Measurements from ENCODE around the gene THRAP3. TPM values are rescaled to one million over a fixed set of nuclear protein-coding genes. Genes with fewer than 3 reads are reported as not detected.

THRAP3 gene
- total and polyA plus RNA-seq, 2 of the 8 experiments (the other 6 are each of a cell fraction or from before 2014, with no cell fraction given): 40.2 to 183 TPM

DNA sequence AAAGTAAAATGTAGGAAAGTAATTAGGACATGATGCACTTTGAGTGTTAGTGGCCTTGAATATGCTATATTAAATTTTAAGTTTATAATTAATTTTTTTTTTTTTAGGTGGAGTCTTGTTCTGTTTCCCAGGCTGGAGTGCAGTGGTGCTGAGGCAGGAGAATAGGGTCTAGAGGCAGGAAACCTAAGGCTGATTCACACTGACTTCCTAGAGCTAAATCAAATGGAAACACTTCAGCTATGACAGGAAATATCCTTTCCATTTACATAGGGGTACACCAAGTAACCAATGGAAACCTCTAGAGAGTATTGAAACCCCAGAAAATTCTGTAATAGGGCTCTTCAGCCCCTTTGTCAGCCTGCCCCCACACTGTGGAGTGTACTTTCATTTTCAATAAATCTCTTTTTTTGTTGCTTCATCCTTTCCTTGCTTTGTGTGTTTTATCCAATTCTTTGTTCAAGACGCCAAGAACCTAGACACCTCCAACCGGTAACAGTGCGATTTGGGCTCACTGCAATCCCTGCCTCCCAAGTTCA lies 17.9 kb upstream of the THRAP3 start:
- H4K91ac ChIP-seq (replicated peaks; ENCODE audit: insufficient read length, low read length): no peak overlapping the region
- no peak overlapping the region for H2AK5ac ChIP-seq (ENCODE audit: low read depth, low read length)
- H3K27me3 ChIP-seq (replicated peaks in 1 of 4; ENCODE audit: control insufficient read depth in 3 of 4, extremely low read depth in 1 of 4, insufficient read depth in 3 of 4, low read length in 3 of 4): no peaks in the 10 kb centered on the region
- H3K27ac ChIP-seq (ENCODE audit: low read depth, low read length): no peak overlapping the region
- H2AFZ ChIP-seq (ENCODE audit: low read length): no peak overlapping the region
- H4K8ac ChIP-seq (ENCODE audit: extremely low read depth, insufficient read depth, low read length): no peak overlapping the region
- no peaks in the 10 kb centered on the region for H3K23me2 ChIP-seq (ENCODE audit: low read depth, low read length)
- H3K56ac ChIP-seq (replicated peaks; ENCODE audit: insufficient read length, low read depth, low read length): no peak overlapping the region
- no peak overlapping the region for H2BK15ac ChIP-seq (ENCODE audit: low read length)
- H3K18ac ChIP-seq (ENCODE audit: extremely low read depth, low read length): no peak overlapping the region
- no peak overlapping the region for H4K5ac ChIP-seq (ENCODE audit: insufficient read length, low read depth, low read length)
- H2BK12ac ChIP-seq (ENCODE audit: low read depth, low read length): no peak overlapping the region
- 91% methylated on average over 3 of the region's 3 CpGs; no CpG with 5 or more reads in 1 of the 2 experiments for WGBS, 2 experiments (ENCODE audit: extremely low coverage in 1 of 2, insufficient coverage in 1 of 2, insufficient read length in 1 of 2, insufficient replicate concordance in 2 of 2, low coverage in 1 of 2, low lambda C conversion rate in 2 of 2, missing lambda C conversion rate in 1 of 2)
- no peaks in the 10 kb centered on the region for H3K79me1 ChIP-seq (ENCODE audit: low read depth, low read length)
- no peak for DNase-seq (ENCODE audit: low read depth in 1 of 2, low spot score in 2 of 2)
- no peaks in the 10 kb centered on the region for H3K9me3 ChIP-seq (ENCODE audit: insufficient read depth in 2 of 2, low read depth in 1 of 2, low read length in 1 of 2)
- no peaks in the 10 kb centered on the region for H3K36me3 ChIP-seq (ENCODE audit: control insufficient read depth in 2 of 4, insufficient read depth in 4 of 4, low read length in 3 of 4)
- peaks cover 0 to 10% (median 3%) of the 10 kb centered on the region in 4 experiments; a peak in 5 of 7 replicates for H3K4me1 ChIP-seq (replicated peaks in 1 of 4; ENCODE audit: control insufficient read depth in 3 of 4, insufficient read depth in 4 of 4, low read length in 3 of 4)
- no peak overlapping the region for H3K4ac ChIP-seq (replicated peaks; ENCODE audit: insufficient read length, low read depth, low read length)
- H2BK120ac ChIP-seq (replicated peaks; ENCODE audit: low read depth, low read length): no peak overlapping the region
- FAIRE-seq: no peak
- ChIA-PET CTCF (ENCODE audit: partially characterized antibody) (interaction anchor here (1.0 to 4.9 kb wide), 3 partner anchors 15 to 71 kb away, joined by 3 to 31 read pairs (median 3); no protein-coding TSS in a partner anchor), POLR2A (ENCODE audit: partially characterized antibody) (interaction anchor here (1.1 to 1.4 kb wide), 2 partner anchors 17 to 19 kb away, joined by 3 to 5 read pairs; no protein-coding TSS in a partner anchor)
- no peak overlapping the region for H3K4me3 ChIP-seq (ENCODE audit: extremely low read depth in 1 of 4, insufficient read depth in 2 of 4, low read depth in 3 of 4, low read length in 4 of 4)
- no peak overlapping the region for H2BK20ac ChIP-seq (ENCODE audit: low read length)
- H2BK5ac ChIP-seq (ENCODE audit: low read depth, low read length): no peak overlapping the region
- no peak overlapping the region for H3K23ac ChIP-seq (ENCODE audit: insufficient read length)
- H3K14ac ChIP-seq (ENCODE audit: insufficient read length): no peak overlapping the region
- no peak overlapping the region for H3K4me2 ChIP-seq (ENCODE audit: insufficient read depth in 1 of 2, low read depth in 2 of 2, low read length in 2 of 2)
- TF ChIP-seq MAFK (IDR thresholded peaks at IDR 0.05; ENCODE audit: low read depth, low read length) (no peak), POLR2AphosphoS5 (IDR thresholded peaks at IDR 0.05; ENCODE audit: low read depth, low read length) (no peak), SUZ12 (IDR thresholded peaks at IDR 0.05; ENCODE audit: low read length) (no peak), EGR1 (IDR thresholded peaks at IDR 0.05; ENCODE audit: borderline replicate concordance, low read depth, low read length) (no peak), RAD21 (IDR thresholded peaks at IDR 0.05 in 1 of 2, conservative IDR thresholded peaks at IDR 0.05 in 1 of 2; ENCODE audit: low read depth in 2 of 2, low read length in 2 of 2) (no peak), CBX5 (IDR thresholded peaks at IDR 0.05; ENCODE audit: low read depth, low read length) (no peak)
- no peak overlapping the region for H3K9ac ChIP-seq (replicated peaks in 1 of 4; ENCODE audit: extremely low read depth in 1 of 4, low read depth in 3 of 4, low read length in 3 of 4)
- H4K20me1 ChIP-seq (replicated peaks in 1 of 2; ENCODE audit: control insufficient read depth in 1 of 2, insufficient read depth in 2 of 2, low read length in 2 of 2): no peaks in the 10 kb centered on the region
- H3K79me2 ChIP-seq (ENCODE audit: control insufficient read depth in 1 of 2, insufficient read depth in 2 of 2, low read length in 2 of 2): no peaks in the 10 kb centered on the region

Data from H1 (cell line).